ENCODE results near the gene IPPK.

IPPK gene

GRCh38 chr9:92641092-92641809 is 28.7 kb downstream of the IPPK start:
- no peak for DNase-seq (ENCODE audit: extremely low read depth, low read depth)
- TF ChIP-seq, protein P1, sequence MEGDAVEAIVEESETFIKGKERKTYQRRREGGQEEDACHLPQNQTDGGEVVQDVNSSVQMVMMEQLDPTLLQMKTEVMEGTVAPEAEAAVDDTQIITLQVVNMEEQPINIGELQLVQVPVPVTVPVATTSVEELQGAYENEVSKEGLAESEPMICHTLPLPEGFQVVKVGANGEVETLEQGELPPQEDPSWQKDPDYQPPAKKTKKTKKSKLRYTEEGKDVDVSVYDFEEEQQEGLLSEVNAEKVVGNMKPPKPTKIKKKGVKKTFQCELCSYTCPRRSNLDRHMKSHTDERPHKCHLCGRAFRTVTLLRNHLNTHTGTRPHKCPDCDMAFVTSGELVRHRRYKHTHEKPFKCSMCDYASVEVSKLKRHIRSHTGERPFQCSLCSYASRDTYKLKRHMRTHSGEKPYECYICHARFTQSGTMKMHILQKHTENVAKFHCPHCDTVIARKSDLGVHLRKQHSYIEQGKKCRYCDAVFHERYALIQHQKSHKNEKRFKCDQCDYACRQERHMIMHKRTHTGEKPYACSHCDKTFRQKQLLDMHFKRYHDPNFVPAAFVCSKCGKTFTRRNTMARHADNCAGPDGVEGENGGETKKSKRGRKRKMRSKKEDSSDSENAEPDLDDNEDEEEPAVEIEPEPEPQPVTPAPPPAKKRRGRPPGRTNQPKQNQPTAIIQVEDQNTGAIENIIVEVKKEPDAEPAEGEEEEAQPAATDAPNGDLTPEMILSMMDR (IDR thresholded peaks at IDR 0.05; ENCODE audit: low read depth, low read length, missing control alignments), result no peak
- H3K4me3 ChIP-seq (replicated peaks; ENCODE audit: low read depth, low read length), result no peak overlapping the region

- no peak for DNase-seq (ENCODE audit: extremely low read depth, low read depth)
- TF ChIP-seq, protein P1 (IDR thresholded peaks at IDR 0.05; ENCODE audit: low read depth, low read length, missing control alignments), result no peak
Observed at GRCh38 chr9:92640398-92641091, 29.4 kb downstream of the IPPK start.

GRCh38 chr9:92639791-92640271 is 30.1 kb downstream of the IPPK start:
- H3K4me3 ChIP-seq (replicated peaks; ENCODE audit: low read depth, low read length), result no peak overlapping the region
- TF ChIP-seq, protein P1 (IDR thresholded peaks at IDR 0.05; ENCODE audit: low read depth, low read length, missing control alignments), result no peak
- no peak for DNase-seq (ENCODE audit: extremely low read depth, low read depth)

More at GRCh38 chr9:92640398-92641091, 29.4 kb downstream of the IPPK start:
- H3K4me3 ChIP-seq (replicated peaks; ENCODE audit: low read depth, low read length), result no peak overlapping the region

DNA sequence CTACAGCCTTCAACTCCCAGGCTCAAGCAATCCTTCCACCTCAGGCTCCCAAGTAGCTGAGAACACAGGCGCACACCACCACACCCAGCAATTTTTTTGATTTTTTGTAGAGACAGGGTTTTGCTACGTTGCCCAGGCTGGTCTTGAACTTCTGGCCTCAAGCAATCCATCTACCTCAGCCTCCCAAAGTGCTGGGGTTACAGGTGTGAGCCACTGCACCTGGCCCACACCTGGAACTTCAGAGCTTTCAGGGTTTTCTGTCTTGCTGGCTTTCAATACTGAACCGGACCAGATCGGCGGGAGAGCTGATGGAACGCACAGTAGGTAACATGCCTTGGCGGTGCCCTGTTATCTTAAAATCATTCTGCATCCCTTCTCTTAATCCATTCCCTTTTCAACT is 30.8 kb downstream of the IPPK start:
- TF ChIP-seq, protein P1 (IDR thresholded peaks at IDR 0.05; ENCODE audit: low read depth, low read length, missing control alignments), result no peak
- no peak overlapping the region for H3K4me3 ChIP-seq (replicated peaks; ENCODE audit: low read depth, low read length)
- no peak for DNase-seq (ENCODE audit: extremely low read depth, low read depth)

DNA sequence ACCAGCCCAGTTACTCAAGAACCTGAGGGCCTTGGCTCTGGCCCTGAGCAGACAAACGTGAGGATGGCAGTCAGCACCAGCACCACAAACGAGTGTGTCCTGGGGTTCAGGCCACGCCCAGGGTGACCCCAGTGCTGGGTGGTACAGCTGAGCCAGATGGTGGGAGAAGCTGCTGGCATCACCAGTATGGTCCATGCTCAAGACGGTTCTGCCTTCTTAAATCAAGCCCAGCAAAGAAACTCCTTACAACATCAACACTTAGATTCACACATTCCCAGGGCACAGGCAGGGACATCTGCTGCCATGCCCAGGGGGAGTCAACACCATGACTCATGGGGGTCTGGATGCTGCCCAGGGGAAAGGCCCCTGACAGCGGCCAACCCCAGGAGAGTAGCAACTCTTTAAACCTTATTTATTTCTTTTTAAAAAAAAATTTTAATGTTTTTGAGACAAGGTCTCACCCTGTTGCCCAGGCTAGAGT is 31.3 kb downstream of the IPPK start:
- DNase-seq (ENCODE audit: extremely low read depth, low read depth), result no peak

GRCh38 chr9:92637886-92638620 is 31.9 kb downstream of the IPPK start:
- no peak overlapping the region for H3K4me3 ChIP-seq (replicated peaks; ENCODE audit: low read depth, low read length)
- DNase-seq (ENCODE audit: extremely low read depth, low read depth), result no peak
- TF ChIP-seq, protein P1 (IDR thresholded peaks at IDR 0.05; ENCODE audit: low read depth, low read length, missing control alignments), result no peak

More for the DNA sequence above, 31.3 kb downstream of the IPPK start:
- TF ChIP-seq, protein P1 (IDR thresholded peaks at IDR 0.05; ENCODE audit: low read depth, low read length, missing control alignments), result no peak
- H3K4me3 ChIP-seq (replicated peaks; ENCODE audit: low read depth, low read length), result no peak overlapping the region

All from HFF-Myc (cell line).